NCI-H526 (cell line): ENCODE measurements around the gene PAK2.
"Not testable (repeated sequence)": the region's sequence is repeated elsewhere in the genome, so short reads cannot be mapped to it uniquely, and the experiment has no call there.

Source experiments
- DNase-seq, 2 experiments: peaks; one replicate each; lab custom pipeline; 2025; lab: John Stamatoyannopoulos, UW

The PAK2 gene

GRCh38 chr3:196739671-196740480 is at the start of gene PAK2:
PAK2 (plus strand) TSS chr3:196739857; CDS start chr3:196782647, 42,790 bp downstream.
- DNase-seq, result peak; percentile 64 to 95

- no peak for DNase-seq
Observed at GRCh38 chr3:196689941-196690660, 49.6 kb upstream of the PAK2 start.

- DNase-seq, result no peak
Observed at GRCh38 chr3:196691386-196691785, 48.3 kb upstream of the PAK2 start.

- DNase-seq, result no peak
Observed at GRCh38 chr3:196694202-196694638, 45.4 kb upstream of the PAK2 start.

GRCh38 chr3:196694941-196695848 is 44.5 kb upstream of the PAK2 start:
- DNase-seq, result no peak

GRCh38 chr3:196695849-196696226 is 43.8 kb upstream of the PAK2 start:
- no peak for DNase-seq

- DNase-seq, result no peak
Observed at GRCh38 chr3:196697270-196697669, 42.4 kb upstream of the PAK2 start.

GRCh38 chr3:196699749-196700148 is 39.9 kb upstream of the PAK2 start:
- no peak for DNase-seq

GRCh38 chr3:196700801-196701200 is 38.9 kb upstream of the PAK2 start:
- DNase-seq, result no peak

GRCh38 chr3:196706327-196706726 is 33.3 kb upstream of the PAK2 start:
- no peak for DNase-seq

- no peak for DNase-seq
Observed at GRCh38 chr3:196706731-196707130, 32.9 kb upstream of the PAK2 start.

- DNase-seq, result no peak
Observed at GRCh38 chr3:196707566-196707965, 32.1 kb upstream of the PAK2 start.

GRCh38 chr3:196708467-196708866 is 31.2 kb upstream of the PAK2 start:
- no peak for DNase-seq

GRCh38 chr3:196711838-196712513 is 27.7 kb upstream of the PAK2 start, which contains the start of the genes CEP19 and PIGX:
CEP19 (minus strand) TSS chr3:196712250; CDS start chr3:196708657, 3,593 bp downstream.
PIGX (plus strand) TSS chr3:196712377.
- peak; percentile 30 to 91 for DNase-seq

GRCh38 chr3:196712514-196713413 is 26.9 kb upstream of the PAK2 start:
- DNase-seq, result peak in 1 of 2 experiments; percentile 89

GRCh38 chr3:196717162-196717561 is 22.5 kb upstream of the PAK2 start:
- not testable (repeated sequence) for DNase-seq

- DNase-seq, result no peak
Observed at GRCh38 chr3:196721097-196721496, 18.6 kb upstream of the PAK2 start.

- DNase-seq, result no peak
Observed at GRCh38 chr3:196726788-196727675, 12.6 kb upstream of the PAK2 start.

- no peak for DNase-seq
Observed at GRCh38 chr3:196735751-196736150, 3.9 kb upstream of the PAK2 start.
